HEK293 (cell line): ENCODE data around the gene CRIP1.
A peak's percentile ranks its signal among the peaks of the same experiment; 100 is the strongest.

ENCODE experiments used
- CTCF ChIA-PET: fragments of 350-600 bp; formaldehyde crosslinking; extraction: SDS; loops from one replicate; lab custom pipeline; 2021; ENCODE audit warnings: antibody characterized with exemption; lab: Yijun Ruan, JAX
- POLR2A ChIA-PET: fragments of 300-600 bp; formaldehyde crosslinking; extraction: SDS; loops from one replicate; lab custom pipeline; 2020; ENCODE audit warnings: antibody characterized with exemption, inconsistent platforms; lab: Yijun Ruan, JAX
- H3K27ac ChIP-seq: fragments of 200-500 bp; sonication (Bioruptor generic); 2 replicates; pipeline ENCODE4 v1.5.1; 2014; ENCODE audit warnings: low read depth, low read length, control low read depth, inconsistent platforms; ENCODE audit errors: extremely low read depth
- H3K36me3 ChIP-seq, 2 experiments: fragments of 200-500 bp in 1 of 2; sonication (Bioruptor generic) in 1 of 2; 1 replicate in 1 of 2; 2 replicates in 1 of 2; pipeline ENCODE4 v1.5.1; 2014 to 2017; ENCODE audit warnings: inconsistent platforms in 2 of 2, low read length in 2 of 2; ENCODE audit not compliant: control insufficient read depth in 2 of 2, insufficient read depth in 1 of 2
- H3K4me1 ChIP-seq: fragments of 200-500 bp; sonication (Bioruptor generic); 2 replicates; pipeline ENCODE4 v1.5.1; 2014; ENCODE audit warnings: mild to moderate bottlenecking, low read length, inconsistent platforms; ENCODE audit not compliant: control insufficient read depth, insufficient read depth
- H3K4me3 ChIP-seq: 2 replicates; pipeline ENCODE4 v1.5.1; 2011; ENCODE audit warnings: low read depth, mild to moderate bottlenecking, control low read depth, low read length, moderate library complexity
- H3K9me3 ChIP-seq: fragments of 200-500 bp; sonication (Bioruptor generic); 2 replicates; pipeline ENCODE4 v1.5.1; 2014; ENCODE audit warnings: low read depth, low read length, inconsistent platforms; ENCODE audit not compliant: control insufficient read depth, insufficient read depth
- EGR2 ChIP-seq: fragments of 450-650 bp; formaldehyde crosslinking; IDR thresholded peaks from 2 replicates; pipeline ENCODE4 v1.5.1; 2016; ENCODE audit warnings: low read depth, missing biosample characterization, missing genetic modification characterization
- GLIS2 ChIP-seq: fragments of 450-650 bp; formaldehyde crosslinking; IDR thresholded peaks from 2 replicates; pipeline ENCODE4 v1.5.1; 2016; ENCODE audit warnings: missing biosample characterization, missing genetic modification characterization
- HIC1 ChIP-seq: fragments of 450-650 bp; formaldehyde crosslinking; IDR thresholded peaks from 2 replicates; pipeline ENCODE4 v1.5.1; 2016; ENCODE audit warnings: missing biosample characterization, missing genetic modification characterization
- HOXA7 ChIP-seq: sonication (generic); formaldehyde crosslinking; IDR thresholded peaks from 2 replicates; pipeline ENCODE4 v1.8.1; 2022; ENCODE audit warnings: missing genetic modification reagents, borderline replicate concordance
- KLF1 ChIP-seq: fragments of 450-650 bp; formaldehyde crosslinking; IDR thresholded peaks from 2 replicates; pipeline ENCODE4 v1.5.1; 2016; ENCODE audit warnings: missing biosample characterization, missing genetic modification characterization
- MZF1 ChIP-seq: fragments of 450-650 bp; formaldehyde crosslinking; IDR thresholded peaks from 2 replicates; pipeline ENCODE4 v1.5.1; 2017; ENCODE audit warnings: missing biosample characterization, missing genetic modification characterization, borderline replicate concordance
- PATZ1 ChIP-seq: fragments of 450-650 bp; formaldehyde crosslinking; IDR thresholded peaks from 2 replicates; pipeline ENCODE4 v1.5.1; 2016; ENCODE audit warnings: missing biosample characterization, missing genetic modification characterization
- RBAK ChIP-seq: fragments of 450-650 bp; formaldehyde crosslinking; IDR thresholded peaks from 2 replicates; pipeline ENCODE4 v1.5.1; 2016; ENCODE audit warnings: missing biosample characterization, missing genetic modification characterization
- TSHZ1 ChIP-seq: fragments of 450-650 bp; formaldehyde crosslinking; IDR thresholded peaks from 2 replicates; pipeline ENCODE4 v1.5.1; 2016; ENCODE audit warnings: missing biosample characterization, missing genetic modification characterization, borderline replicate concordance
- ZFHX2 ChIP-seq: fragments of 450-650 bp; formaldehyde crosslinking; conservative IDR thresholded peaks from 2 replicates; pipeline ENCODE4 v1.5.1; 2016; ENCODE audit warnings: missing biosample characterization, missing genetic modification characterization
- ZNF18 ChIP-seq: fragments of 450-650 bp; formaldehyde crosslinking; IDR thresholded peaks from 2 replicates; pipeline ENCODE4 v1.5.1; 2016; ENCODE audit warnings: missing biosample characterization, missing genetic modification characterization
- ZNF202 ChIP-seq: fragments of 450-650 bp; formaldehyde crosslinking; IDR thresholded peaks from 2 replicates; pipeline ENCODE4 v1.5.1; 2016; ENCODE audit warnings: missing biosample characterization, missing genetic modification characterization, borderline replicate concordance
- ZNF433 ChIP-seq: fragments of 450-650 bp; formaldehyde crosslinking; IDR thresholded peaks from 2 replicates; pipeline ENCODE4 v1.5.1; 2016; ENCODE audit warnings: missing biosample characterization, missing genetic modification characterization, low read depth
- ZNF473 ChIP-seq: fragments of 450-650 bp; formaldehyde crosslinking; IDR thresholded peaks from 2 replicates; pipeline ENCODE4 v1.5.1; 2017; ENCODE audit warnings: missing biosample characterization, missing genetic modification characterization
- ZNF704 ChIP-seq: fragments of 450-650 bp; formaldehyde crosslinking; IDR thresholded peaks from 2 replicates; pipeline ENCODE4 v1.5.1; 2016; ENCODE audit warnings: missing biosample characterization, missing genetic modification characterization
- ZNF777 ChIP-seq: fragments of 450-650 bp; formaldehyde crosslinking; IDR thresholded peaks from 2 replicates; pipeline ENCODE4 v1.5.1; 2017; ENCODE audit warnings: missing biosample characterization, missing genetic modification characterization, borderline replicate concordance

CRIP1 gene

GRCh38 chr14:105475269-105476096 is 11.2 kb upstream of the CRIP1 start:
- no peaks in the 10 kb centered on the region for H3K36me3 ChIP-seq
- H3K4me1 ChIP-seq, result peaks cover 16% of the 10 kb centered on the region
- POLR2A ChIA-PET, result no interaction called here
- TF ChIP-seq ZNF433 (tag by site-specific recombination), result no peak
- no peak for TF ChIP-seq MZF1 (tag by site-specific recombination)
- TF ChIP-seq PATZ1 (tag by site-specific recombination), result peak; percentile 50; the same call in 1 of the 2 replicates
- TF ChIP-seq ZNF704 (tag by site-specific recombination), result no peak
- no peak for TF ChIP-seq RBAK (tag by site-specific recombination)
- TF ChIP-seq HIC1 (tag by site-specific recombination), result peak; percentile 30; the same call in 1 of the 2 replicates
- TF ChIP-seq ZNF18 (tag by site-specific recombination), result no peak
- TF ChIP-seq ZNF202, result no peak
- TF ChIP-seq EGR2, result 0 out of 2 replicates have a peak, but pooled peaks have one; percentile 17
- peak; percentile 61 for TF ChIP-seq ZFHX2
- no peak for TF ChIP-seq ZNF777 (tag by site-specific recombination)
- TF ChIP-seq HOXA7, result no peak
- TF ChIP-seq GLIS2 (tag by site-specific recombination), result 0 out of 2 replicates have a peak, but pooled peaks have one; percentile 31
- peak; percentile 67; the same call in 1 of the 2 replicates for TF ChIP-seq KLF1 (tag by site-specific recombination)
- no peak for TF ChIP-seq TSHZ1 (tag by site-specific recombination)
- TF ChIP-seq ZNF473, result no peak
- peak overlapping the region; percentile 47; the same call in 1 of the 2 replicates for H3K4me3 ChIP-seq
- H3K27ac ChIP-seq, result no peak overlapping the region; the same call in 1 of the 2 replicates
- CTCF ChIA-PET, result interaction anchor here (0.6 to 2.0 kb wide), 2 partner anchors 14 to 34 kb away, joined by 3 to 9 read pairs; no protein-coding TSS in a partner anchor
- no peaks in the 10 kb centered on the region for H3K9me3 ChIP-seq
